ENCODE results near the gene CTDNEP1. TPM values are rescaled to one million over a fixed set of nuclear protein-coding genes. Genes with fewer than 3 reads are reported as not detected.

The CTDNEP1 gene
- polyA plus RNA-seq, 1 donor (not counting 4 experiments of a cell fraction or from before 2014, with no cell fraction given): 66.2 TPM

- Histone ChIP-seq H3K27me3 (ENCODE audit: control insufficient read depth, extremely low read depth, insufficient read depth, low read length) (no peaks in the 10 kb centered on the region), H3K9ac (ENCODE audit: control insufficient read depth, extremely low read depth, insufficient read depth, low read length) (peak overlapping the region; percentile 52), H3K9me1 (ENCODE audit: control insufficient read depth, extremely low read depth, insufficient read depth, low read length) (no peaks in the 10 kb centered on the region), H3K9me3 (ENCODE audit: control insufficient read depth, low read depth, low read length) (no peaks in the 10 kb centered on the region), H3K36me3 (ENCODE audit: control insufficient read depth in 2 of 2, extremely low read depth in 1 of 2, insufficient read depth in 2 of 2, low read length in 2 of 2) (no peaks in the 10 kb centered on the region), H3K27ac (ENCODE audit: control insufficient read depth, insufficient read depth, low read length) (peak overlapping the region; percentile 20), H3K4me2 (ENCODE audit: control insufficient read depth, extremely low read depth, insufficient read depth, low read depth, low read length) (peak overlapping the region; percentile 83), H4K20me1 (ENCODE audit: control insufficient read depth, extremely low read depth, insufficient read depth, low read length) (no peaks in the 10 kb centered on the region), H2AFZ (ENCODE audit: control insufficient read depth, low read length) (peak overlapping the region; percentile 84), H3K4me3 (ENCODE audit: control insufficient read depth in 2 of 3, extremely low read depth in 1 of 3, insufficient read depth in 2 of 3, low read depth in 1 of 3, low read length in 3 of 3) (peak overlapping the region; percentile 32 to 68 (median 32)), H3K4me1 (ENCODE audit: control insufficient read depth, extremely low read depth, insufficient read depth, low read length) (peaks cover 5% of the 10 kb centered on the region), H3K79me2 (ENCODE audit: control insufficient read depth, insufficient read depth, low read length) (no peaks in the 10 kb centered on the region)
- no peak for TF ChIP-seq EZH2 (IDR thresholded peaks at IDR 0.05; ENCODE audit: low read length)
- TF ChIP-seq CTCF (optimal IDR thresholded peaks at IDR 0.05 in 1 of 3, IDR thresholded peaks at IDR 0.05 in 1 of 3, conservative IDR thresholded peaks at IDR 0.05 in 1 of 3; ENCODE audit: extremely low read depth in 1 of 3, insufficient read depth in 2 of 3, low read length in 3 of 3): no peak
- no peak for DNase-seq (ENCODE audit: low read depth, low spot score)
- dilution Hi-C loops (cut with MboI; ENCODE audit: extremely low pct_ligation_motif_present, low sequenced_read_pairs): no loop called here
- no peak for FAIRE-seq
These were observed 46.6 kb downstream of the CTDNEP1 start for GRCh38 chr17:7204828-7205461.

GRCh38 chr17:7204336-7204735, 47.2 kb downstream of the CTDNEP1 start:
- H3K9ac ChIP-seq (ENCODE audit: control insufficient read depth, extremely low read depth, insufficient read depth, low read length): peak overlapping the region; percentile 52
- dilution Hi-C loops (cut with MboI; ENCODE audit: extremely low pct_ligation_motif_present, low sequenced_read_pairs): no loop called here

More at GRCh38 chr17:7204336-7204735, 47.2 kb downstream of the CTDNEP1 start:
- Histone ChIP-seq H3K9me3 (ENCODE audit: control insufficient read depth, low read depth, low read length) (no peaks in the 10 kb centered on the region), H3K79me2 (ENCODE audit: control insufficient read depth, insufficient read depth, low read length) (no peaks in the 10 kb centered on the region), H3K36me3 (ENCODE audit: control insufficient read depth in 2 of 2, extremely low read depth in 1 of 2, insufficient read depth in 2 of 2, low read length in 2 of 2) (no peaks in the 10 kb centered on the region), H2AFZ (ENCODE audit: control insufficient read depth, low read length) (no peak overlapping the region), H3K9me1 (ENCODE audit: control insufficient read depth, extremely low read depth, insufficient read depth, low read length) (no peaks in the 10 kb centered on the region), H3K4me2 (ENCODE audit: control insufficient read depth, extremely low read depth, insufficient read depth, low read depth, low read length) (no peak overlapping the region), H3K27ac (ENCODE audit: control insufficient read depth, insufficient read depth, low read length) (no peak overlapping the region), H3K4me3 (ENCODE audit: control insufficient read depth in 2 of 3, extremely low read depth in 1 of 3, insufficient read depth in 2 of 3, low read depth in 1 of 3, low read length in 3 of 3) (no peak overlapping the region), H3K27me3 (ENCODE audit: control insufficient read depth, extremely low read depth, insufficient read depth, low read length) (no peaks in the 10 kb centered on the region), H4K20me1 (ENCODE audit: control insufficient read depth, extremely low read depth, insufficient read depth, low read length) (no peaks in the 10 kb centered on the region), H3K4me1 (ENCODE audit: control insufficient read depth, extremely low read depth, insufficient read depth, low read length) (peaks cover 5% of the 10 kb centered on the region)
- DNase-seq (ENCODE audit: low read depth, low spot score) (no peak), FAIRE-seq (no peak)
- TF ChIP-seq CTCF (optimal IDR thresholded peaks at IDR 0.05 in 1 of 3, IDR thresholded peaks at IDR 0.05 in 1 of 3, conservative IDR thresholded peaks at IDR 0.05 in 1 of 3; ENCODE audit: extremely low read depth in 1 of 3, insufficient read depth in 2 of 3, low read length in 3 of 3) (no peak), EZH2 (IDR thresholded peaks at IDR 0.05; ENCODE audit: low read length) (no peak)

All from keratinocyte (primary cell).